SH-SY5Y (cell line): ENCODE results near the gene SEC62.

Source experiments
- GATA2 ChIP-seq: IDR thresholded peaks from 2 replicates; pipeline ENCODE4 v1.6.1; 2011; ENCODE audit warnings: mild to moderate bottlenecking, low read depth, low read length
- GATA3 ChIP-seq: IDR thresholded peaks from 2 replicates; pipeline ENCODE4 v1.6.1; 2011; ENCODE audit warnings: low read depth, mild to moderate bottlenecking, low read length, moderate library complexity

DNA sequence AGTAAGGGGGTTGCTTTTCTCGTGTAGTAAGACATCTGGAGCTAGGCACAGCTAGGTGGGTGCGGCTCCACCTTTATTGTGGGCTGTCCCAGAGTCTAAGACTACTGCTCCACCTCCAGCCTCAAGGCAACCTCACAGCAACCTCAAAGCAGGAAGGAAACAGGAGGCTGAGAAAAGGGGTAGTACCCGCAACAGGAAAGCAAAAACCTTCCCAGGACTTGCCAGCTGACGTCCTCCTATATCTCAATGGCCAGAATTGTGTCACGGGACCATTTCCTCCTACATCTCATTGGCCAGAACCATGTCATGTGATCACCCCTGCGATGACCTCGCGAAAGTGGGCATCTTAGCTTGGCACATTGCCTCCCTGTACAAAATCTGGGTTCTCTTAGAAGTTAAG lies 66.9 kb downstream of the SEC62 start:
- TF ChIP-seq GATA3 (no peak), GATA2 (no peak)
